ENCODE results near the gene ERMP1. TPM values are rescaled to one million over a fixed set of nuclear protein-coding genes. Genes with fewer than 3 reads are reported as not detected.

ERMP1 gene
- total RNA-seq, 1 donor from 2014 or later, result 20.3 TPM

DNA sequence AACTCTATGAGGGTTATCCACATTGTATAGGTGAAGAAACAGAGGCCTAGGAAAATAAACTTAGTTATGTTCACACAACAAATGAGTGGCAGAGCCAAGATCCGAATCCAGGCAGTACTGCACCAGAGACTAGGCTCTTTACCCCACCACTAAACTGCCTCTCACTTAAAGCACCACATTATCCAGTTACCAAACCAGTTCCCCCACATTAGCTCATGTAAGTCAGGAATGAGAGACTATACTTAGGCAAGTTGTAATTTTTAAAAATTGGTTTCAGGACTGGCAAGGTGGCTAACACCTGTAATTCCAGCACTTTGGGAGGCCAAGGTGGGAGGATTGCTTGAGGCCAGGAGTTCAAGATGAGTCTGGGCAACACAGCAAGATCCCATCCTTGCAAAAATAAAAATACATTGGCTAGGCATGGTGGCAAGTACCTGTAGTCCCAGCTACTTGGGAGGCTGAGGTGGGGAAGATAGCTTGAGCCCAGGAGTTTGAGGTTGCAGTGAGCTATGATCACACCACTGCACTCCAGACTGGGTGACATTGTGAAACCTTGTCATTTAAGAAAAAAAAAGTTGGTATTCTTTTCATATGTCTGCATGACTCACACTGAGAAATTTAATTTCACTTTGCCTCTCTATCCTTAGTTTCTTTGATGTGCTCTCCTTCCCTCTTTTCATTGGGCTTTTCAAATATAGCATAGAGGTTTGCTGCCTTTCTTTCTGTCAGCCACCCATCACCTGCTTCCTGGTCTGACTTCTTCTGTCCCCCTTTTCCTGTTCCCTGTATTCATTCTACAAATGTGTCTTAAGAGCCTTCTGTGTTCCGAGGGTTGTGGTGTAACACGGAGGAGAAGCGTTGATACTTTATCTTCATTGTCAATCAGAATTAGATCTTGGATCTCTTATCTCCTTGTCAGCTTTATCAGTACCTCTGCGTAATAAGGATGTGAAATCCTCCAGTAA, 64.7 kb downstream of the ERMP1 start:
- Mint-ChIP-seq H3K36me3 (ENCODE audit: insufficient read depth) (peaks cover 30% of the 10 kb centered on the region), H3K4me1 (ENCODE audit: low read depth) (no peaks in the 10 kb centered on the region), H3K4me3 (ENCODE audit: low read depth) (no peak overlapping the region), H3K9me3 (ENCODE audit: low read depth) (no peaks in the 10 kb centered on the region), H3K27me3 (no peaks in the 10 kb centered on the region), H3K27ac (peak overlapping the region; percentile 77)
- no peak for DNase-seq (ENCODE audit: low spot score, unreplicated experiment)
- TF ChIP-seq, protein P1, sequence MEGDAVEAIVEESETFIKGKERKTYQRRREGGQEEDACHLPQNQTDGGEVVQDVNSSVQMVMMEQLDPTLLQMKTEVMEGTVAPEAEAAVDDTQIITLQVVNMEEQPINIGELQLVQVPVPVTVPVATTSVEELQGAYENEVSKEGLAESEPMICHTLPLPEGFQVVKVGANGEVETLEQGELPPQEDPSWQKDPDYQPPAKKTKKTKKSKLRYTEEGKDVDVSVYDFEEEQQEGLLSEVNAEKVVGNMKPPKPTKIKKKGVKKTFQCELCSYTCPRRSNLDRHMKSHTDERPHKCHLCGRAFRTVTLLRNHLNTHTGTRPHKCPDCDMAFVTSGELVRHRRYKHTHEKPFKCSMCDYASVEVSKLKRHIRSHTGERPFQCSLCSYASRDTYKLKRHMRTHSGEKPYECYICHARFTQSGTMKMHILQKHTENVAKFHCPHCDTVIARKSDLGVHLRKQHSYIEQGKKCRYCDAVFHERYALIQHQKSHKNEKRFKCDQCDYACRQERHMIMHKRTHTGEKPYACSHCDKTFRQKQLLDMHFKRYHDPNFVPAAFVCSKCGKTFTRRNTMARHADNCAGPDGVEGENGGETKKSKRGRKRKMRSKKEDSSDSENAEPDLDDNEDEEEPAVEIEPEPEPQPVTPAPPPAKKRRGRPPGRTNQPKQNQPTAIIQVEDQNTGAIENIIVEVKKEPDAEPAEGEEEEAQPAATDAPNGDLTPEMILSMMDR (IDR thresholded peaks at IDR 0.05; ENCODE audit: unreplicated experiment), result no peak

DNA sequence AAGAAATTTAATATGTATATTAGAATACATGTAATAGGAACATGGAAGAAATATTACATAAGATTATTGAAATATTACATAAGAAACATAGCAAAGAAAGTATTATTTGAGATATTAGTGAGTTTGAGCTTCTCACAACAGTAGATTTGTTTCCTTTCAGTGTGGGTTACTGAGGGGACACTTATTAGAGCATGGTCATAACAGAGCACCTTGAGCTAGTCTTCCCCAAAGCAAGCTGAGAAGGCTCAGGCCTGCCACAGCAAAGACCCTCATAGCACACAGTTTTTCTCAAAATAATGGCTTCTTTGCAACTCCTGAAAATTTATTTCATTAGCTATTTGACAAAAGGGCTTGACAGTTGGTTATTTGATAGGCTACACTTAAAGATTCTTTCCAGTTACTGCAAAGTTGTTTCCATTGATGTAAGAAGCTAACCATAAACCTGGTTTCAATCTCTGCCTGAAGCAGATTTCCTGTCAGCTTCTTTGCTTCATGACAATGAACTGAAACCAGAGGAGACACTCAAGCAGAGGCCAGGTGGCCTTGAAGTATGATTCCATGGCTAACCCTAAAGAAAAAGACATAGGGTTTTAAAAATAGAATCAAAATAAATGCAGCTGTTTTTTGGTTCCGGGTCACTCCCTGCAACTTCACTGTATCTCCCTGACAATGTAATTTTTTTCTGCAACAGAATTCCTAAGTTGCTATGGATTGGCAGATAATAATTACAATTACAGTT, 68.6 kb downstream of the ERMP1 start:
- H3K4me3 Mint-ChIP-seq (ENCODE audit: low read depth), result no peak overlapping the region
- TF ChIP-seq, protein P1 (IDR thresholded peaks at IDR 0.05; ENCODE audit: unreplicated experiment), result no peak
- H3K27me3 Mint-ChIP-seq, result no peaks in the 10 kb centered on the region
- no peaks in the 10 kb centered on the region for H3K9me3 Mint-ChIP-seq (ENCODE audit: low read depth)
- no peaks in the 10 kb centered on the region for H3K4me1 Mint-ChIP-seq (ENCODE audit: low read depth)
- no peak overlapping the region for H3K27ac Mint-ChIP-seq
- DNase-seq (ENCODE audit: low spot score, unreplicated experiment), result no peak
- H3K36me3 Mint-ChIP-seq (ENCODE audit: insufficient read depth), result peaks cover 25% of the 10 kb centered on the region

DNA sequence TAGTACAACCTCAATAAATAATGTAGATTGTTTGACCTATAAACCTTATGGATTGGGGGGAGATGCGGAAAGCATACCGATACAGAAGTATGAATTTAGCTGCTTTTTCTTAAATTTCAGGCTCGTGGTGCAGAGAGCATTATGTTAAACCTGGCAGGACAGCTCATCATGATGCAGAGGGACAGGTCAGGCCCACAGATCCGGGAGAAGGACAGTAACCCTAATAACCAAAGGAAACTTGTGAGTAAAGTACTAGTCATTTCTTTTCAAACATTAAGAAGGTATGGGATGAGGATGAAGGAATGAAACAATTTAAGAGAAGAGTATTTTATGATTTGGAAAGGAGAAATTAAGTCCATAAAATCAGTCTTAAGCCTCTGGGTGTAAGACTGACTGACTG, 70.5 kb downstream of the ERMP1 start:
- Mint-ChIP-seq H3K4me3 (ENCODE audit: low read depth) (no peak overlapping the region), H3K36me3 (ENCODE audit: insufficient read depth) (peaks cover 29% of the 10 kb centered on the region), H3K27me3 (no peaks in the 10 kb centered on the region), H3K9me3 (ENCODE audit: low read depth) (no peaks in the 10 kb centered on the region), H3K4me1 (ENCODE audit: low read depth) (no peaks in the 10 kb centered on the region), H3K27ac (no peak overlapping the region)
- no peak for DNase-seq (ENCODE audit: low spot score, unreplicated experiment)
- TF ChIP-seq, protein P1 (IDR thresholded peaks at IDR 0.05; ENCODE audit: unreplicated experiment), result no peak

DNA sequence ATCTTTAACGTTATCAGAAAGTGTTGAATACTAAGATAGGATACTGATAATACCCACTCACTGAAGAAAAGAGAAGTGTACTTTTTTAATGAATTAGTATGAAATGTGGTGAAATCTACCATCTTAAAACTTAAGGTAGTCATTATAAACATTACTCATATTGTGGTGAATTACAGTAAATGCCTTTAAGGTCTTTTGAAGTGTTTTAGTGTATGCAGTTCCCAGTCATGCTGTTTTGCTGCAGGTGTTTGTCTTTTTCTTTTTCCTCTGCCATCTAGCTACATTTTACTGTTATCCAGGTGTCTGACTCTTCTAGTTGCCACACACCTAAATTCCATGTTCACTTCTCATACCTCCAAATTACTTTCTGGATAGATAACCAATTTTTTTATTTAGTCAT, 72.6 kb downstream of the ERMP1 start:
- Mint-ChIP-seq H3K4me1 (ENCODE audit: low read depth) (no peaks in the 10 kb centered on the region), H3K4me3 (ENCODE audit: low read depth) (no peak overlapping the region), H3K36me3 (ENCODE audit: insufficient read depth) (peaks cover 20% of the 10 kb centered on the region), H3K27ac (no peak overlapping the region), H3K27me3 (no peaks in the 10 kb centered on the region), H3K9me3 (ENCODE audit: low read depth) (no peaks in the 10 kb centered on the region)
- TF ChIP-seq, protein P1 (IDR thresholded peaks at IDR 0.05; ENCODE audit: unreplicated experiment), result no peak
- DNase-seq (ENCODE audit: low spot score, unreplicated experiment), result no peak

DNA sequence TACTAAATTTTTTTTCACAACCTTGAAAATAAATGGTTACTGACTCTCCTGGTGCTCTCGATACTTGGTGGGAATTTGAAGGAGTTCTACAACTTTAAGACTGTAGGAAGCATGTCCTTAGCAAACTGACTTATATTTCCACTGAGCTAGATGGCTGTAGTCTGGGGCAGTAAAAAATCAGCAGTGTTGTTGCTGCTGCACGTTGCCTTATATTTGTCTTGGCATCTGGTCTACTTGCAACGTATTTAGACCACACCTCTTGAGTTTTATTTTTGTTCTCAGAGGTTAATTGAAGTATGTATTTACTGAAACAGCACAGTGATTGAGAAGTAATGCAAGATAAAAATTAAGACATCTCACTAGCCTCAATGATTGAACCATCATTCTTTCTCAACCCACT, 76.3 kb downstream of the ERMP1 start:
- DNase-seq (ENCODE audit: low spot score, unreplicated experiment), result no peak
- no peak overlapping the region for H3K27ac Mint-ChIP-seq
- H3K27me3 Mint-ChIP-seq, result no peaks in the 10 kb centered on the region
- no peaks in the 10 kb centered on the region for H3K9me3 Mint-ChIP-seq (ENCODE audit: low read depth)
- H3K4me1 Mint-ChIP-seq (ENCODE audit: low read depth), result peaks cover 1% of the 10 kb centered on the region
- H3K4me3 Mint-ChIP-seq (ENCODE audit: low read depth), result no peak overlapping the region
- H3K36me3 Mint-ChIP-seq (ENCODE audit: insufficient read depth), result peaks cover 15% of the 10 kb centered on the region
- TF ChIP-seq, protein P1 (IDR thresholded peaks at IDR 0.05; ENCODE audit: unreplicated experiment), result no peak
